Caco-2 (cell line): ENCODE results near the gene CACNB2. TPM values are rescaled to one million over a fixed set of nuclear protein-coding genes. Genes with fewer than 3 reads are reported as not detected.

Source experiments
- BruUV-seq: library from RNA; stranded (reverse); fragments of 400-500 nt; replicated peaks from 2 replicates; lab custom pipeline; 2021; lab: Mats Ljungman, UMichigan
- CTCF ChIA-PET: fragments of 300-600 bp; sonication (Branson Sonifier 250); formaldehyde crosslinking; loops from one replicate; lab custom pipeline; 2022; ENCODE audit warnings: antibody characterized with exemption; lab: Charles Lee
- POLR2A ChIA-PET: fragments of 300-600 bp; sonication (Branson Sonifier 250); formaldehyde crosslinking; loops from one replicate; lab custom pipeline; 2022; ENCODE audit warnings: antibody characterized with exemption; lab: Charles Lee
- DNase-seq, 2 experiments: peaks; one replicate each; pipeline versions ENCODE4 v3.0.0 to v3.0.0-alpha.2; 2020 to 2022
- H3K27me3 ChIP-seq: replicated peaks from 2 replicates; pipeline ENCODE4 v1.6.0; 2011; ENCODE audit warnings: low read length; ENCODE audit not compliant: control insufficient read depth, insufficient read depth
- H3K36me3 ChIP-seq: 2 replicates; pipeline ENCODE4 v1.5.1; 2011; ENCODE audit warnings: low read length; ENCODE audit not compliant: control insufficient read depth, insufficient read depth
- H3K4me1 ChIP-seq: fragments of 250-450 bp; sonication (Bioruptor Pico); 2 replicates; pipeline ENCODE4 v1.5.1; 2020; ENCODE audit warnings: mild to moderate bottlenecking
- H3K4me3 ChIP-seq: 2 replicates; pipeline ENCODE4 v1.5.1; 2011; ENCODE audit warnings: low read depth, mild to moderate bottlenecking, control low read depth, low read length
- H3K9me3 ChIP-seq: fragments of 250-450 bp; sonication (Bioruptor Pico); 2 replicates; pipeline ENCODE4 v1.5.1; 2020; ENCODE audit warnings: mild to moderate bottlenecking, moderate library complexity
- H3K27ac Mint-ChIP-seq: one replicate; pipeline ENCODE4 v1.8.0; 2022; ENCODE audit warnings: mixed read lengths; ENCODE audit not compliant: unreplicated experiment
- H3K27me3 Mint-ChIP-seq: one replicate; pipeline ENCODE4 v1.8.0; 2022; ENCODE audit warnings: mixed read lengths; ENCODE audit not compliant: insufficient read depth, unreplicated experiment
- H3K36me3 Mint-ChIP-seq: one replicate; pipeline ENCODE4 v1.8.0; 2022; ENCODE audit warnings: mild to moderate bottlenecking, mixed read lengths; ENCODE audit not compliant: insufficient read depth, unreplicated experiment
- H3K4me1 Mint-ChIP-seq: one replicate; pipeline ENCODE4 v1.8.0; 2022; ENCODE audit warnings: low read depth, mixed read lengths; ENCODE audit not compliant: unreplicated experiment
- H3K4me3 Mint-ChIP-seq: one replicate; pipeline ENCODE4 v1.8.0; 2022; ENCODE audit warnings: mild to moderate bottlenecking, moderate library complexity, mixed read lengths; ENCODE audit not compliant: unreplicated experiment
- H3K9me3 Mint-ChIP-seq: one replicate; pipeline ENCODE4 v1.8.0; 2022; ENCODE audit warnings: mixed read lengths; ENCODE audit not compliant: unreplicated experiment
- intact Hi-C: fragments of 100-400 bp; cut with micrococcal nuclease; formaldehyde crosslinking; loops from one replicate; pipeline ENCODE4 v1.10.0; 2022; ENCODE audit not compliant: unreplicated experiment
- total RNA-seq: library from RNA; stranded (reverse); gene quantifications from 2 replicates; pipeline ENCODE4 v1.2.3, GENCODE V29; 2022
- TF ChIP-seq, protein P1 (sequence below), 2 experiments: fragments of 200-600 bp in 1 of 2; IDR thresholded peaks; 1 replicate in 1 of 2; 2 replicates in 1 of 2; pipeline versions ENCODE4 v1.5.1 to v1.8.0; 2011 to 2022; ENCODE audit warnings: antibody characterized with exemption in 1 of 2, control low read depth in 1 of 2, inconsistent platforms in 1 of 2, low read depth in 1 of 2, low read length in 1 of 2, mild to moderate bottlenecking in 1 of 2, moderate library complexity in 1 of 2; ENCODE audit not compliant: insufficient read depth in 1 of 2, severe bottlenecking in 1 of 2, unreplicated experiment in 1 of 2

Gene CACNB2
- total RNA-seq, 1 experiment from 2014 or later = 0.98 TPM

GRCh38 chr10:18122753-18123152, 17.5 kb upstream of the CACNB2 start:
- no peak for DNase-seq
- ChIA-PET POLR2A (no interaction called here), CTCF (no interaction called here)
- Histone ChIP-seq H3K9me3 (no peaks in the 10 kb centered on the region; the same call in 1 of the 2 replicates), H3K36me3 (no peaks in the 10 kb centered on the region), H3K27me3 (no peaks in the 10 kb centered on the region), H3K4me1 (no peaks in the 10 kb centered on the region), H3K4me3 (no peak overlapping the region)
- no peaks in the 10 kb centered on the region for H3K36me3 Mint-ChIP-seq
- H3K9me3 Mint-ChIP-seq = no peaks in the 10 kb centered on the region
- H3K4me1 Mint-ChIP-seq = no peaks in the 10 kb centered on the region
- peaks cover 2% of the 10 kb centered on the region for H3K27me3 Mint-ChIP-seq
- TF ChIP-seq, protein P1, sequence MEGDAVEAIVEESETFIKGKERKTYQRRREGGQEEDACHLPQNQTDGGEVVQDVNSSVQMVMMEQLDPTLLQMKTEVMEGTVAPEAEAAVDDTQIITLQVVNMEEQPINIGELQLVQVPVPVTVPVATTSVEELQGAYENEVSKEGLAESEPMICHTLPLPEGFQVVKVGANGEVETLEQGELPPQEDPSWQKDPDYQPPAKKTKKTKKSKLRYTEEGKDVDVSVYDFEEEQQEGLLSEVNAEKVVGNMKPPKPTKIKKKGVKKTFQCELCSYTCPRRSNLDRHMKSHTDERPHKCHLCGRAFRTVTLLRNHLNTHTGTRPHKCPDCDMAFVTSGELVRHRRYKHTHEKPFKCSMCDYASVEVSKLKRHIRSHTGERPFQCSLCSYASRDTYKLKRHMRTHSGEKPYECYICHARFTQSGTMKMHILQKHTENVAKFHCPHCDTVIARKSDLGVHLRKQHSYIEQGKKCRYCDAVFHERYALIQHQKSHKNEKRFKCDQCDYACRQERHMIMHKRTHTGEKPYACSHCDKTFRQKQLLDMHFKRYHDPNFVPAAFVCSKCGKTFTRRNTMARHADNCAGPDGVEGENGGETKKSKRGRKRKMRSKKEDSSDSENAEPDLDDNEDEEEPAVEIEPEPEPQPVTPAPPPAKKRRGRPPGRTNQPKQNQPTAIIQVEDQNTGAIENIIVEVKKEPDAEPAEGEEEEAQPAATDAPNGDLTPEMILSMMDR (IDR thresholded peaks at IDR 0.05; ENCODE audit: insufficient read depth in 1 of 2, low read depth in 1 of 2, low read length in 1 of 2, severe bottlenecking in 1 of 2, unreplicated experiment in 1 of 2) = no peak
- H3K27ac Mint-ChIP-seq = no peak overlapping the region
- H3K4me3 Mint-ChIP-seq = no peak overlapping the region
- intact Hi-C loops = no loop called here
- BruUV-seq = no TSS peak

- BruUV-seq = no TSS peak
- Histone ChIP-seq H3K36me3 (no peaks in the 10 kb centered on the region), H3K4me1 (no peaks in the 10 kb centered on the region), H3K4me3 (no peak overlapping the region), H3K9me3 (no peaks in the 10 kb centered on the region), H3K27me3 (no peaks in the 10 kb centered on the region)
- H3K27ac Mint-ChIP-seq = no peak overlapping the region
- POLR2A ChIA-PET = no interaction called here
- intact Hi-C loops = no loop called here
- H3K4me3 Mint-ChIP-seq = no peak overlapping the region
- H3K4me1 Mint-ChIP-seq = no peaks in the 10 kb centered on the region
- H3K9me3 Mint-ChIP-seq = no peaks in the 10 kb centered on the region
- peaks cover 15% of the 10 kb centered on the region for H3K27me3 Mint-ChIP-seq
- TF ChIP-seq, protein P1 (IDR thresholded peaks at IDR 0.05; ENCODE audit: insufficient read depth in 1 of 2, low read depth in 1 of 2, low read length in 1 of 2, severe bottlenecking in 1 of 2, unreplicated experiment in 1 of 2) = no peak
- CTCF ChIA-PET = no interaction called here
- DNase-seq = no peak
- no peaks in the 10 kb centered on the region for H3K36me3 Mint-ChIP-seq
Observed at GRCh38 chr10:18133046-18133445, 7.2 kb upstream of the CACNB2 start.

- Histone ChIP-seq H3K36me3 (no peaks in the 10 kb centered on the region), H3K4me1 (no peaks in the 10 kb centered on the region), H3K9me3 (no peaks in the 10 kb centered on the region), H3K27me3 (no peaks in the 10 kb centered on the region), H3K4me3 (no peak overlapping the region)
- H3K9me3 Mint-ChIP-seq = no peaks in the 10 kb centered on the region
- TF ChIP-seq, protein P1 (IDR thresholded peaks at IDR 0.05; ENCODE audit: insufficient read depth in 1 of 2, low read depth in 1 of 2, low read length in 1 of 2, severe bottlenecking in 1 of 2, unreplicated experiment in 1 of 2) = no peak
- intact Hi-C loops = no loop called here
- ChIA-PET CTCF (no interaction called here), POLR2A (no interaction called here)
- H3K36me3 Mint-ChIP-seq = no peaks in the 10 kb centered on the region
- no peak for DNase-seq
- H3K4me1 Mint-ChIP-seq = no peaks in the 10 kb centered on the region
- no peak overlapping the region for H3K27ac Mint-ChIP-seq
- H3K4me3 Mint-ChIP-seq = no peak overlapping the region
- H3K27me3 Mint-ChIP-seq = peaks cover 11% of the 10 kb centered on the region
- no TSS peak for BruUV-seq
Observed at GRCh38 chr10:18134509-18134908, 5.7 kb upstream of the CACNB2 start.
